ENCODE data around the gene IL17RA.
A peak's percentile ranks its signal among the peaks of the same experiment; 100 is the strongest.

DNA sequence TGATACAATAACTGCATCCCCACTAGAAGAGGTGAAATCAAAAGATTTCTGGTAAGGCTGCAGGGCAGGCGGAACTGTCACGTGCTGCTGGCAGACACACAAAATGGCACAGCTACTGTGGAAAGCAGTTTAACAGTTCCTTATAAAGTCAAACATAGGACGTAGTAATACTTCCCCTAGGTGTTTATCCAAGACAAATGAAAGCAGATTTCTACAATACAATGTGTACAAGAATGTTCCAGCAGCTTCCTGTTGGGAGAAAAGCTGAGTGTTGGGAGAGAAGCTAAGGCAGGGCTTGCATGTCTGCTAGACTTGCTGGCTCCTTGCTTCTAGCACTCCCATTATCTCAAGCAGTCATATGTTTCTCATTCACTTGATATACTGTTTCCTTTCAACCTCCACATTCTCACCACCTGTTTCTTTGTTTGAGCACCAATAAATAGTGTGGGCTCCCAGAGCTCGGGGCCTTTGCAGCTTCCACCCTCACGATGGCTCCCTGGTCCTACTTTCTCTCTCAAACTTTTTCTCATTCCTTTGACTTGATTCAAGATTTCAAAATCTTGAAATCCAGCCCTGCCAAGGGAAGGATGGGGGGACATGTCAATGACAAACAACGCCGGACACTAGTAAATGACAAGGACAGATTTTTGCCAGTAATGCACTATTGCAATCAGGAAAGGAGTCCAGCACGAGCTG, 21.2 kb upstream of the IL17RA start:
- TF ChIP-seq FOXA1 (IDR thresholded peaks at IDR 0.05) (no peak), RAD21 (IDR thresholded peaks at IDR 0.05) (no peak), SP1 (IDR thresholded peaks at IDR 0.05) (peak; percentile 27), YY1 (IDR thresholded peaks at IDR 0.05) (no peak)
- TF ChIP-seq, protein P1, sequence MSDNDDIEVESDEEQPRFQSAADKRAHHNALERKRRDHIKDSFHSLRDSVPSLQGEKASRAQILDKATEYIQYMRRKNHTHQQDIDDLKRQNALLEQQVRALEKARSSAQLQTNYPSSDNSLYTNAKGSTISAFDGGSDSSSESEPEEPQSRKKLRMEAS (IDR thresholded peaks at IDR 0.05), result no peak
- TF ChIP-seq, protein P2, sequence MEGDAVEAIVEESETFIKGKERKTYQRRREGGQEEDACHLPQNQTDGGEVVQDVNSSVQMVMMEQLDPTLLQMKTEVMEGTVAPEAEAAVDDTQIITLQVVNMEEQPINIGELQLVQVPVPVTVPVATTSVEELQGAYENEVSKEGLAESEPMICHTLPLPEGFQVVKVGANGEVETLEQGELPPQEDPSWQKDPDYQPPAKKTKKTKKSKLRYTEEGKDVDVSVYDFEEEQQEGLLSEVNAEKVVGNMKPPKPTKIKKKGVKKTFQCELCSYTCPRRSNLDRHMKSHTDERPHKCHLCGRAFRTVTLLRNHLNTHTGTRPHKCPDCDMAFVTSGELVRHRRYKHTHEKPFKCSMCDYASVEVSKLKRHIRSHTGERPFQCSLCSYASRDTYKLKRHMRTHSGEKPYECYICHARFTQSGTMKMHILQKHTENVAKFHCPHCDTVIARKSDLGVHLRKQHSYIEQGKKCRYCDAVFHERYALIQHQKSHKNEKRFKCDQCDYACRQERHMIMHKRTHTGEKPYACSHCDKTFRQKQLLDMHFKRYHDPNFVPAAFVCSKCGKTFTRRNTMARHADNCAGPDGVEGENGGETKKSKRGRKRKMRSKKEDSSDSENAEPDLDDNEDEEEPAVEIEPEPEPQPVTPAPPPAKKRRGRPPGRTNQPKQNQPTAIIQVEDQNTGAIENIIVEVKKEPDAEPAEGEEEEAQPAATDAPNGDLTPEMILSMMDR (IDR thresholded peaks at IDR 0.05; ENCODE audit: low read depth, low read length, missing input control), result no peak
- TF ChIP-seq, protein P3, sequence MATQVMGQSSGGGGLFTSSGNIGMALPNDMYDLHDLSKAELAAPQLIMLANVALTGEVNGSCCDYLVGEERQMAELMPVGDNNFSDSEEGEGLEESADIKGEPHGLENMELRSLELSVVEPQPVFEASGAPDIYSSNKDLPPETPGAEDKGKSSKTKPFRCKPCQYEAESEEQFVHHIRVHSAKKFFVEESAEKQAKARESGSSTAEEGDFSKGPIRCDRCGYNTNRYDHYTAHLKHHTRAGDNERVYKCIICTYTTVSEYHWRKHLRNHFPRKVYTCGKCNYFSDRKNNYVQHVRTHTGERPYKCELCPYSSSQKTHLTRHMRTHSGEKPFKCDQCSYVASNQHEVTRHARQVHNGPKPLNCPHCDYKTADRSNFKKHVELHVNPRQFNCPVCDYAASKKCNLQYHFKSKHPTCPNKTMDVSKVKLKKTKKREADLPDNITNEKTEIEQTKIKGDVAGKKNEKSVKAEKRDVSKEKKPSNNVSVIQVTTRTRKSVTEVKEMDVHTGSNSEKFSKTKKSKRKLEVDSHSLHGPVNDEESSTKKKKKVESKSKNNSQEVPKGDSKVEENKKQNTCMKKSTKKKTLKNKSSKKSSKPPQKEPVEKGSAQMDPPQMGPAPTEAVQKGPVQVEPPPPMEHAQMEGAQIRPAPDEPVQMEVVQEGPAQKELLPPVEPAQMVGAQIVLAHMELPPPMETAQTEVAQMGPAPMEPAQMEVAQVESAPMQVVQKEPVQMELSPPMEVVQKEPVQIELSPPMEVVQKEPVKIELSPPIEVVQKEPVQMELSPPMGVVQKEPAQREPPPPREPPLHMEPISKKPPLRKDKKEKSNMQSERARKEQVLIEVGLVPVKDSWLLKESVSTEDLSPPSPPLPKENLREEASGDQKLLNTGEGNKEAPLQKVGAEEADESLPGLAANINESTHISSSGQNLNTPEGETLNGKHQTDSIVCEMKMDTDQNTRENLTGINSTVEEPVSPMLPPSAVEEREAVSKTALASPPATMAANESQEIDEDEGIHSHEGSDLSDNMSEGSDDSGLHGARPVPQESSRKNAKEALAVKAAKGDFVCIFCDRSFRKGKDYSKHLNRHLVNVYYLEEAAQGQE (IDR thresholded peaks at IDR 0.05), result no peak
